Activated B cell treated with CpG ODN at 0.5 μM for 24 hours (primary cell): ENCODE results near the gene TM9SF4. TPM values are rescaled to one million over a fixed set of nuclear protein-coding genes. Genes with fewer than 3 reads are reported as not detected.

ENCODE experiments used
- ATAC-seq: fragments of 200-7000 bp; cut with Tn5 transposase; one replicate; pipeline ENCODE4 v1.10.0; 2021; ENCODE audit warnings: low read depth, mild to moderate bottlenecking, moderate library complexity
- CTCF ChIA-PET: fragments of 350-600 bp; sonication (Branson Sonifier 250); formaldehyde crosslinking; loops from one replicate; lab custom pipeline; 2021; ENCODE audit warnings: antibody characterized with exemption; lab: Charles Lee
- POLR2A ChIA-PET: fragments of 350-600 bp; sonication (Branson Sonifier 250); formaldehyde crosslinking; loops from one replicate; lab custom pipeline; 2021; ENCODE audit warnings: antibody characterized with exemption; lab: Charles Lee
- DNase-seq: peaks from one replicate; pipeline ENCODE4 v3.0.0; 2022
- H3K27ac Mint-ChIP-seq: one replicate; pipeline ENCODE4 v1.8.0; 2020; ENCODE audit warnings: mixed read lengths
- H3K27me3 Mint-ChIP-seq: one replicate; pipeline ENCODE4 v1.8.0; 2021; ENCODE audit warnings: mixed read lengths
- H3K36me3 Mint-ChIP-seq: one replicate; pipeline ENCODE4 v1.8.0; 2021; ENCODE audit warnings: low read depth, mixed read lengths
- H3K4me1 Mint-ChIP-seq: one replicate; pipeline ENCODE4 v1.8.0; 2021; ENCODE audit warnings: mixed read lengths
- H3K4me3 Mint-ChIP-seq: one replicate; pipeline ENCODE4 v1.8.0; 2020; ENCODE audit warnings: mild to moderate bottlenecking, mixed read lengths
- H3K9me3 Mint-ChIP-seq: one replicate; pipeline ENCODE4 v1.8.0; 2020; ENCODE audit warnings: mixed read lengths
- intact Hi-C: fragments of 100-400 bp; cut with micrococcal nuclease; formaldehyde crosslinking; loops from one replicate; pipeline ENCODE4 v1.15.1; 2024
- total RNA-seq: library from RNA; stranded (reverse); gene quantifications from 2 replicates; pipeline ENCODE4 v1.2.3, GENCODE V29; 2022
- TF ChIP-seq, protein P1 (sequence below): fragments of 200-600 bp; IDR thresholded peaks from one replicate; pipeline ENCODE4 v1.8.0; 2022; ENCODE audit warnings: antibody characterized with exemption, mild to moderate bottlenecking

The TM9SF4 gene
- total RNA-seq, 1 donor from 2014 or later, result 48.1 TPM

GRCh38 chr20:32124916-32125454 lies 15.5 kb downstream of the TM9SF4 start:
- POLR2A ChIA-PET, result no interaction called here
- H3K4me1 Mint-ChIP-seq, result peaks cover 9% of the 10 kb centered on the region
- H3K27me3 Mint-ChIP-seq, result no peaks in the 10 kb centered on the region
- CTCF ChIA-PET, result no interaction called here
- ATAC-seq (no peak), DNase-seq (no peak)
- H3K9me3 Mint-ChIP-seq, result no peaks in the 10 kb centered on the region
- no peak overlapping the region for H3K4me3 Mint-ChIP-seq
- no peak overlapping the region for H3K27ac Mint-ChIP-seq
- intact Hi-C loops, result no loop called here
- peaks cover 11% of the 10 kb centered on the region for H3K36me3 Mint-ChIP-seq
- TF ChIP-seq, protein P1, sequence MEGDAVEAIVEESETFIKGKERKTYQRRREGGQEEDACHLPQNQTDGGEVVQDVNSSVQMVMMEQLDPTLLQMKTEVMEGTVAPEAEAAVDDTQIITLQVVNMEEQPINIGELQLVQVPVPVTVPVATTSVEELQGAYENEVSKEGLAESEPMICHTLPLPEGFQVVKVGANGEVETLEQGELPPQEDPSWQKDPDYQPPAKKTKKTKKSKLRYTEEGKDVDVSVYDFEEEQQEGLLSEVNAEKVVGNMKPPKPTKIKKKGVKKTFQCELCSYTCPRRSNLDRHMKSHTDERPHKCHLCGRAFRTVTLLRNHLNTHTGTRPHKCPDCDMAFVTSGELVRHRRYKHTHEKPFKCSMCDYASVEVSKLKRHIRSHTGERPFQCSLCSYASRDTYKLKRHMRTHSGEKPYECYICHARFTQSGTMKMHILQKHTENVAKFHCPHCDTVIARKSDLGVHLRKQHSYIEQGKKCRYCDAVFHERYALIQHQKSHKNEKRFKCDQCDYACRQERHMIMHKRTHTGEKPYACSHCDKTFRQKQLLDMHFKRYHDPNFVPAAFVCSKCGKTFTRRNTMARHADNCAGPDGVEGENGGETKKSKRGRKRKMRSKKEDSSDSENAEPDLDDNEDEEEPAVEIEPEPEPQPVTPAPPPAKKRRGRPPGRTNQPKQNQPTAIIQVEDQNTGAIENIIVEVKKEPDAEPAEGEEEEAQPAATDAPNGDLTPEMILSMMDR, result no peak

GRCh38 chr20:32125506-32125905 lies 16.0 kb downstream of the TM9SF4 start:
- ChIA-PET POLR2A (no interaction called here), CTCF (no interaction called here)
- H3K36me3 Mint-ChIP-seq, result peaks cover 12% of the 10 kb centered on the region
- no peak overlapping the region for H3K4me3 Mint-ChIP-seq
- DNase-seq, result no peak
- TF ChIP-seq, protein P1, result no peak
- no peaks in the 10 kb centered on the region for H3K9me3 Mint-ChIP-seq
- H3K4me1 Mint-ChIP-seq, result peaks cover 11% of the 10 kb centered on the region
- H3K27me3 Mint-ChIP-seq, result no peaks in the 10 kb centered on the region
- H3K27ac Mint-ChIP-seq, result no peak overlapping the region
- intact Hi-C loops, result no loop called here
- no peak for ATAC-seq

- DNase-seq (no peak), ATAC-seq (no peak)
- peaks cover 17% of the 10 kb centered on the region for H3K36me3 Mint-ChIP-seq
- no peaks in the 10 kb centered on the region for H3K9me3 Mint-ChIP-seq
- H3K4me1 Mint-ChIP-seq, result peaks cover 14% of the 10 kb centered on the region
- no peak overlapping the region for H3K4me3 Mint-ChIP-seq
- TF ChIP-seq, protein P1, result no peak
- intact Hi-C loops, result no loop called here
- no peaks in the 10 kb centered on the region for H3K27me3 Mint-ChIP-seq
- no peak overlapping the region for H3K27ac Mint-ChIP-seq
- ChIA-PET POLR2A (no interaction called here), CTCF (no interaction called here)
Measured at GRCh38 chr20:32126919-32127318, 17.4 kb downstream of the TM9SF4 start.

- no peaks in the 10 kb centered on the region for H3K9me3 Mint-ChIP-seq
- no peak for ATAC-seq
- peaks cover 15% of the 10 kb centered on the region for H3K4me1 Mint-ChIP-seq
- no peak for DNase-seq
- ChIA-PET CTCF (no interaction called here), POLR2A (no interaction called here)
- H3K4me3 Mint-ChIP-seq, result no peak overlapping the region
- no peaks in the 10 kb centered on the region for H3K27me3 Mint-ChIP-seq
- no peak overlapping the region for H3K27ac Mint-ChIP-seq
- intact Hi-C loops, result no loop called here
- TF ChIP-seq, protein P1, result no peak
- H3K36me3 Mint-ChIP-seq, result peaks cover 19% of the 10 kb centered on the region
Measured at GRCh38 chr20:32127347-32127746, 17.8 kb downstream of the TM9SF4 start.

GRCh38 chr20:32128167-32128566 lies 18.7 kb downstream of the TM9SF4 start:
- no peak overlapping the region for H3K27ac Mint-ChIP-seq
- intact Hi-C loops, result no loop called here
- H3K4me1 Mint-ChIP-seq, result peaks cover 22% of the 10 kb centered on the region
- H3K4me3 Mint-ChIP-seq, result no peak overlapping the region
- DNase-seq (no peak), ATAC-seq (no peak)
- TF ChIP-seq, protein P1, result no peak
- H3K27me3 Mint-ChIP-seq, result no peaks in the 10 kb centered on the region
- POLR2A ChIA-PET, result no interaction called here
- H3K9me3 Mint-ChIP-seq, result no peaks in the 10 kb centered on the region
- peaks cover 25% of the 10 kb centered on the region for H3K36me3 Mint-ChIP-seq
- CTCF ChIA-PET, result no interaction called here
